H1 (cell line): Measurements from ENCODE around the gene AQP2. TPM values are rescaled to one million over a fixed set of nuclear protein-coding genes. Genes with fewer than 3 reads are reported as not detected.

Source experiments
- HDAC6 ChIP-seq: IDR thresholded peaks from one replicate; pipeline ENCODE4 v1.7.1; 2012; ENCODE audit warnings: low read depth, mild to moderate bottlenecking, inconsistent platforms, low read length, moderate library complexity
- JUND ChIP-seq: IDR thresholded peaks from 2 replicates; pipeline ENCODE4 v1.6.1; 2011; ENCODE audit warnings: mild to moderate bottlenecking, improper control_type of control experiment, low read length
- KDM1A ChIP-seq: fragments of 200-600, 300-600 bp; sonication (generic); IDR thresholded peaks from 2 replicates; pipeline ENCODE4 v1.7.1; 2016; ENCODE audit warnings: mild to moderate bottlenecking, low read length, borderline replicate concordance
- RFX5 ChIP-seq: IDR thresholded peaks from 2 replicates; pipeline ENCODE4 v1.6.1; 2011; ENCODE audit warnings: low read depth, low read length, improper control_type of control experiment, borderline replicate concordance
- SAP30 ChIP-seq: fragments of 300-600 bp; sonication (generic); IDR thresholded peaks from 2 replicates; pipeline ENCODE4 v1.7.1; 2012; ENCODE audit warnings: low read length, moderate library complexity, mild to moderate bottlenecking, inconsistent platforms; ENCODE audit not compliant: insufficient read depth, insufficient replicate concordance
- polyA plus RNA-seq, 7 experiments: library from polyadenylated mRNA; depleted of rRNA in 3 of 7; stranded (reverse) in 5 of 7; unstranded in 2 of 7; fragments of >200 nt in 5 of 7; fragments of 200-250 nt in 2 of 7; gene quantifications; 1 replicate in 5 of 7; 2 replicates in 1 of 7; 4 replicates in 1 of 7; pipeline versions ENCODE4 v1.2.1 to v1.2.3, GENCODE V29; 2011 to 2013; ENCODE audit warnings: missing spikeins in 2 of 7, mixed read lengths in 2 of 7
- total RNA-seq: library from RNA; stranded (reverse); fragmentation: NEBNext Ultra II Directional; extraction: Animal tissue kit (Norgen Biotek cat#: 25700); gene quantifications from 2 replicates; pipeline ENCODE4 v1.2.1, GENCODE V29; 2021

The AQP2 gene
- total and polyA plus RNA-seq, 2 of the 8 experiments (the other 6 are each of a cell fraction or from before 2014, with no cell fraction given) = not detected

GRCh38 chr12:49957570-49957967 is 7.0 kb downstream of the AQP2 start (continued):
- TF ChIP-seq KDM1A = no peak
- TF ChIP-seq HDAC6 = no peak
- no peak for TF ChIP-seq RFX5
- TF ChIP-seq JUND = no peak
- TF ChIP-seq SAP30 = no peak
